AG04450 (cell line): ENCODE results near the gene EPB41L5. TPM values are rescaled to one million over a fixed set of nuclear protein-coding genes. Genes with fewer than 3 reads are reported as not detected.

ENCODE experiments used
- CTCF ChIA-PET: fragments of 300-600, 350-600 bp; formaldehyde crosslinking; extraction: SDS; loops from one replicate; lab custom pipeline; 2022; ENCODE audit warnings: antibody characterized with exemption, inconsistent platforms; lab: Charles Lee
- POLR2A ChIA-PET: fragments of 350-600 bp; formaldehyde crosslinking; extraction: SDS; loops from one replicate; lab custom pipeline; 2021; ENCODE audit warnings: antibody characterized with exemption, inconsistent platforms; lab: Yijun Ruan, JAX
- DNase-seq: peaks from one replicate; pipeline ENCODE4 v3.0.0-alpha.2; 2011; ENCODE audit warnings: low read depth, low spot score
- H3K27ac ChIP-seq: one replicate; pipeline ENCODE4 v1.5.1; 2012; ENCODE audit warnings: low read depth, low read length, control low read depth
- H3K27me3 ChIP-seq: one replicate; pipeline ENCODE4 v1.6.0; 2012; ENCODE audit warnings: low read length; ENCODE audit not compliant: control insufficient read depth, insufficient read depth
- H3K4me3 ChIP-seq: 2 replicates; pipeline ENCODE4 v1.5.1; 2011; ENCODE audit warnings: mild to moderate bottlenecking, low read depth, low read length, control low read depth
- H3K9me3 ChIP-seq: 2 replicates; pipeline ENCODE4 v1.5.1; 2012; ENCODE audit warnings: low read length; ENCODE audit not compliant: control insufficient read depth, insufficient read depth
- CTCF ChIP-seq: IDR thresholded peaks from 2 replicates; pipeline ENCODE4 v1.5.1; 2011; ENCODE audit warnings: low read depth, low read length, control low read depth, inconsistent platforms
- polyA plus RNA-seq: library from polyadenylated mRNA; depleted of rRNA; stranded (reverse); fragments of >200 nt; gene quantifications from 2 replicates; pipeline ENCODE4 v1.2.3, GENCODE V29; 2011

Gene EPB41L5
- polyA plus RNA-seq, 1 experiment = 17.1 TPM

GRCh38 chr2:120104772-120105171, 91.9 kb downstream of the EPB41L5 start:
- no peaks in the 10 kb centered on the region for H3K27me3 ChIP-seq
- no peak for TF ChIP-seq CTCF
- DNase-seq = no peak
- ChIA-PET POLR2A (interaction anchor here (1.3 kb wide), 1 partner anchor 29 kb away, joined by 5 read pairs; no protein-coding TSS in a partner anchor), CTCF (interaction anchor here (1.0 kb wide), 1 partner anchor 402 kb away, joined by 3 read pairs; no protein-coding TSS in a partner anchor)
- no peaks in the 10 kb centered on the region for H3K9me3 ChIP-seq
- H3K27ac ChIP-seq = no peak overlapping the region
- no peak overlapping the region for H3K4me3 ChIP-seq

- no peaks in the 10 kb centered on the region for H3K27me3 ChIP-seq
- no peaks in the 10 kb centered on the region for H3K9me3 ChIP-seq
- H3K27ac ChIP-seq = no peak overlapping the region
- POLR2A ChIA-PET = interaction anchor here (1.3 kb wide), 1 partner anchor 29 kb away, joined by 5 read pairs; no protein-coding TSS in a partner anchor
- TF ChIP-seq CTCF = no peak
- CTCF ChIA-PET = interaction anchor here (1.0 to 1.2 kb wide), 2 partner anchors 70 to 402 kb away, joined by 3 to 8 read pairs; no protein-coding TSS in a partner anchor
- H3K4me3 ChIP-seq = no peak overlapping the region
- DNase-seq = no peak
Observed at GRCh38 chr2:120105360-120105759, 92.5 kb downstream of the EPB41L5 start.

- no peak overlapping the region for H3K27ac ChIP-seq
- no peak overlapping the region for H3K4me3 ChIP-seq
- ChIA-PET CTCF (interaction anchor here (2.5 to 3.4 kb wide), 3 partner anchors 67 to 355 kb away, joined by 8 to 87 read pairs (median 29); no protein-coding TSS in a partner anchor), POLR2A (no interaction called here)
- H3K27me3 ChIP-seq = no peaks in the 10 kb centered on the region
- no peak for TF ChIP-seq CTCF
- peak; percentile 16 for DNase-seq
- no peaks in the 10 kb centered on the region for H3K9me3 ChIP-seq
Observed at GRCh38 chr2:120108049-120108448, 95.2 kb downstream of the EPB41L5 start.

- Histone ChIP-seq H3K27ac (no peak overlapping the region), H3K9me3 (no peaks in the 10 kb centered on the region), H3K4me3 (no peak overlapping the region), H3K27me3 (no peaks in the 10 kb centered on the region)
- no peak for TF ChIP-seq CTCF
- CTCF ChIA-PET = interaction anchor here (0.7 to 3.4 kb wide), 9 partner anchors 10 to 467 kb away, joined by 3 to 87 read pairs (median 6); no protein-coding TSS in a partner anchor
- DNase-seq = no peak
- POLR2A ChIA-PET = no interaction called here
Observed at GRCh38 chr2:120108749-120109148, 95.9 kb downstream of the EPB41L5 start.

- Histone ChIP-seq H3K4me3 (no peak overlapping the region), H3K27ac (no peak overlapping the region), H3K27me3 (no peaks in the 10 kb centered on the region), H3K9me3 (no peaks in the 10 kb centered on the region)
- no peak for DNase-seq
- POLR2A ChIA-PET = no interaction called here
- CTCF ChIA-PET = interaction anchor here (0.7 to 3.4 kb wide), 16 partner anchors 9 to 572 kb away, joined by 3 to 87 read pairs (median 5); no protein-coding TSS in a partner anchor
- peak; percentile 38 for TF ChIP-seq CTCF
Observed at GRCh38 chr2:120109186-120110061, 96.5 kb downstream of the EPB41L5 start.
